SK-N-SH (cell line): ENCODE data around the gene ABO.

ENCODE experiments used
- CTCF ChIP-seq: fragments of 200-600 bp; sonication (generic); IDR thresholded peaks from 2 replicates; pipeline ENCODE4 v1.6.1; 2017; ENCODE audit warnings: antibody characterized with exemption, mild to moderate bottlenecking, moderate library complexity
- JUND ChIP-seq: IDR thresholded peaks from 2 replicates; pipeline ENCODE4 v1.4.0; 2012
- NRF1 ChIP-seq: IDR thresholded peaks from 2 replicates; pipeline ENCODE4 v1.6.1; 2012; ENCODE audit warnings: low read depth, mild to moderate bottlenecking, low read length
- REST ChIP-seq: IDR thresholded peaks from 2 replicates; pipeline ENCODE4 v1.6.1; 2012; ENCODE audit warnings: mild to moderate bottlenecking, low read depth, low read length, moderate library complexity

- TF ChIP-seq REST = no peak
- no peak for TF ChIP-seq CTCF
- TF ChIP-seq JUND = no peak
- TF ChIP-seq NRF1 = no peak
Measured at GRCh38 chr9:133264235-133264764, 10.7 kb downstream of the ABO start.
